PC-3 (cell line): ENCODE results near the gene RYR2.

ENCODE experiments used
- CTCF ChIP-seq: fragments of 300-600 bp; sonication (generic); conservative IDR thresholded peaks from 2 replicates; pipeline ENCODE4 v1.5.1; 2017; ENCODE audit warnings: antibody characterized with exemption, low read depth, mild to moderate bottlenecking, low read length
- EZH2 ChIP-seq: fragments of 300-600 bp; sonication (generic); IDR thresholded peaks from one replicate; pipeline ENCODE4 v1.6.1; 2017; ENCODE audit warnings: antibody characterized with exemption, mild to moderate bottlenecking, low read length; ENCODE audit not compliant: unreplicated experiment
- EZH2phosphoT487 ChIP-seq: fragments of 300-600 bp; sonication (generic); IDR thresholded peaks from 2 replicates; pipeline ENCODE4 v1.6.1; 2018; ENCODE audit warnings: mild to moderate bottlenecking, antibody characterized with exemption, low read length, borderline replicate concordance

GRCh38 chr1:237005674-237006073, 36.3 kb upstream of the RYR2 start:
- TF ChIP-seq CTCF: no peak
- no peak for TF ChIP-seq EZH2phosphoT487
- no peak for TF ChIP-seq EZH2
